Ovary (tissue), 9 donors: ENCODE data around the gene CDC42EP5. TPM values are rescaled to one million over a fixed set of nuclear protein-coding genes. Genes with fewer than 3 reads are reported as not detected.

Experiments
- DNase-seq, 5 donors: peaks; one replicate each; pipeline ENCODE4 v3.0.0-alpha.2; 2019 to 2020
- H3K27ac ChIP-seq, 2 donors: fragments of 200-600 bp; one replicate each; pipeline versions ENCODE4 v1.5.1 to v1.8.0; 2019 to 2022
- H3K27me3 ChIP-seq: fragments of 200-600 bp; one replicate; pipeline ENCODE4 v1.8.0; 2022
- H3K36me3 ChIP-seq: fragments of 200-600 bp; sonication (generic); one replicate; pipeline ENCODE4 v1.5.1; 2019
- H3K4me1 ChIP-seq: one replicate; pipeline ENCODE4 v1.8.1; 2013; ENCODE audit warnings: mild to moderate bottlenecking, moderate library complexity; ENCODE audit not compliant: insufficient read depth
- H3K4me3 ChIP-seq: fragments of 200-600 bp; sonication (generic); one replicate; pipeline ENCODE4 v1.5.1; 2017
- H3K9me3 ChIP-seq, 2 donors: fragments of 200-600 bp in 1 of 2; sonication (generic) in 1 of 2; one replicate each; pipeline versions ENCODE4 v1.5.1 to v1.8.1; 2013 to 2019; ENCODE audit warnings: mild to moderate bottlenecking in 1 of 2, moderate library complexity in 1 of 2
- CTCF ChIP-seq, 3 donors: fragments of 450-650 bp in 2 of 3; fragments of 200-600 bp in 1 of 3; IDR thresholded peaks; one replicate each; pipeline versions ENCODE4 v1.5.1 to v1.8.0; 2016 to 2022; ENCODE audit warnings: antibody characterized with exemption in 3 of 3, mild to moderate bottlenecking in 1 of 3
- EP300 ChIP-seq: sonication (generic); formaldehyde crosslinking; IDR thresholded peaks from one replicate; pipeline ENCODE4 v1.6.1; 2017; ENCODE audit warnings: antibody characterized with exemption
- POLR2A ChIP-seq: fragments of 450-650 bp; IDR thresholded peaks from one replicate; pipeline ENCODE4 v1.6.1; 2017; ENCODE audit warnings: antibody characterized with exemption, mild to moderate bottlenecking, moderate library complexity
- WGBS, 3 donors: extraction: QIAGEN DNeasy Blood & Tissue Kit in 1 of 3; methylation state at CpG; one replicate each; pipeline versions ENCODE4 v1.1.5 to v1.1.7; 2013 to 2017; 5-methylcytosine and 5-hydroxymethylcytosine counted together
- intact Hi-C, 4 donors: fragments of 100-400 bp; cut with DNase I; formaldehyde crosslinking; loops; one replicate each; pipeline versions ENCODE4 v1.11.0 to v1.15.1; 2022 to 2023
- polyA plus RNA-seq, 2 donors: library from polyadenylated mRNA; stranded (reverse); fragments of 200-250 nt in 1 of 2; fragments of 350-450 nt in 1 of 2; fragmentation: Illumina TruSeq in 1 of 2; extraction: RNeasy Lipid Tissue Mini Kit (QIAGEN cat#74804) in 1 of 2; gene quantifications; one replicate each; pipeline ENCODE4 v1.2.3, GENCODE V29; 2013 to 2014
- total RNA-seq, 7 donors: library from RNA; depleted of rRNA in 2 of 7; stranded (reverse); fragments of >200 nt in 2 of 7; fragmentation: NEBNext Ultra II Directional in 3 of 7; extraction: Animal tissue kit (Norgen Biotek cat#: 25700) in 3 of 7; gene quantifications; one replicate each; pipeline versions ENCODE4 v1.1.0 to v1.2.4, GENCODE V29; 2016 to 2023
- donor health status: DM: no; HTN: no; CAD: no; lungs with moderate emphysema.
- donor health status: DM: no; HTN: no; CAD: no.
- donor health status: Bipolar disorder and iron deficiency.
- donor health status: DM: yes; HTN: yes; CAD: no.
- donor health status: DM: no; HTN: no; CAD: no.
- donor health status: DM: yes; HTN: yes; CAD: no.

The CDC42EP5 gene
- total and polyA plus RNA-seq, 9 donors = 0.55 to 31.0 (median 17.6) TPM

GRCh38 chr19:54477650-54478049 lies 4.6 kb upstream of the CDC42EP5 start:
- no peaks in the 10 kb centered on the region for H3K27me3 ChIP-seq
- H3K27ac ChIP-seq = no peak overlapping the region
- H3K4me1 ChIP-seq = peaks cover 3% of the 10 kb centered on the region
- TF ChIP-seq POLR2A (no peak), EP300 (no peak), CTCF (IDR thresholded peaks at IDR 0.05) (no peak)
- no peak overlapping the region for H3K4me3 ChIP-seq
- WGBS, 3 donors = 55 to 69% (median 58%) methylated on average over 3 of the region's 3 CpGs
- H3K9me3 ChIP-seq = no peaks in the 10 kb centered on the region
- no peaks in the 10 kb centered on the region for H3K36me3 ChIP-seq
- intact Hi-C loops = loop anchor here in 1 of 4 donors (10.0 kb wide), 1 partner anchor 937 kb away; no protein-coding TSS in a partner anchor
- no peak for DNase-seq

GRCh38 chr19:54475706-54476105 lies 2.6 kb upstream of the CDC42EP5 start:
- Histone ChIP-seq H3K4me3 (no peak overlapping the region), H3K9me3 (no peaks in the 10 kb centered on the region), H3K27me3 (no peaks in the 10 kb centered on the region), H3K27ac (no peak overlapping the region), H3K36me3 (no peaks in the 10 kb centered on the region), H3K4me1 (peaks cover 3% of the 10 kb centered on the region)
- intact Hi-C loops = loop anchor here in 1 of 4 donors (10.0 kb wide), 1 partner anchor 939 kb away; no protein-coding TSS in a partner anchor
- TF ChIP-seq POLR2A (no peak), CTCF (IDR thresholded peaks at IDR 0.05) (no peak), EP300 (no peak)
- DNase-seq = no peak
- WGBS, 3 donors = 82 to 86% (median 84%) methylated on average over 11 of the region's 11 CpGs

- peaks cover 3% of the 10 kb centered on the region for H3K4me1 ChIP-seq
- WGBS, 3 donors = 60 to 65% (median 60%) methylated on average over 6 of the region's 6 CpGs
- H3K4me3 ChIP-seq = no peak overlapping the region
- intact Hi-C loops = loop anchor here in 1 of 4 donors (10.0 kb wide), 1 partner anchor 941 kb away; no protein-coding TSS in a partner anchor
- no peak overlapping the region for H3K27ac ChIP-seq
- TF ChIP-seq EP300 (no peak), POLR2A (no peak), CTCF (IDR thresholded peaks at IDR 0.05) (no peak)
- no peaks in the 10 kb centered on the region for H3K27me3 ChIP-seq
- H3K9me3 ChIP-seq = no peaks in the 10 kb centered on the region
- no peaks in the 10 kb centered on the region for H3K36me3 ChIP-seq
- no peak for DNase-seq
These were observed 836 bp upstream of the CDC42EP5 start for GRCh38 chr19:54473892-54474372.

- DNase-seq = peak in 3 of 5 donors; percentile 33 to 57 (median 41)
- no peaks in the 10 kb centered on the region for H3K36me3 ChIP-seq
- H3K4me1 ChIP-seq = peaks cover 3% of the 10 kb centered on the region
These were observed 1.9 kb downstream of the CDC42EP5 start for GRCh38 chr19:54470991-54471782.

More at GRCh38 chr19:54470991-54471782, 1.9 kb downstream of the CDC42EP5 start:
- Histone ChIP-seq H3K9me3 (no peaks in the 10 kb centered on the region), H3K27ac (peak overlapping the region; percentile 46 to 79), H3K27me3 (no peaks in the 10 kb centered on the region), H3K4me3 (peak overlapping the region; percentile 32)
- intact Hi-C loops = loop anchor here in 1 of 4 donors (10.0 kb wide), 1 partner anchor 944 kb away; no protein-coding TSS in a partner anchor
- no peak for TF ChIP-seq EP300
- no peak for TF ChIP-seq CTCF (IDR thresholded peaks at IDR 0.05)
- no peak for TF ChIP-seq POLR2A
- 4 to 6% (median 4%) methylated on average over 58 to 60 of the region's 60 CpGs for WGBS, 3 donors
